GM23338 (cell line): ENCODE results near the gene FOXP1. TPM values are rescaled to one million over a fixed set of nuclear protein-coding genes. Genes with fewer than 3 reads are reported as not detected.

Experiments
- ATAC-seq: fragments of 200-7000 bp; cut with Tn5 transposase; 3 replicates; pipeline ENCODE4 v1.9.1; 2020
- DNase-seq: peaks from one replicate; pipeline ENCODE4 v3.0.0-alpha.2; 2015; ENCODE audit warnings: low spot score
- H2AFZ ChIP-seq: fragments of 200-600 bp; sonication (generic); 2 replicates; pipeline ENCODE4 v1.8.0; 2016; ENCODE audit warnings: antibody characterized with exemption, mild to moderate bottlenecking, moderate library complexity
- H3F3A ChIP-seq: fragments of 200-600 bp; sonication (generic); replicated peaks from 2 replicates; pipeline ENCODE4 v1.8.0; 2017; ENCODE audit warnings: antibody characterized with exemption, mixed run types, low read depth
- H3K27ac ChIP-seq: fragments of 200-600 bp; sonication (generic); 2 replicates; pipeline ENCODE4 v1.6.1; 2016; ENCODE audit warnings: low read depth
- H3K27me3 ChIP-seq: fragments of 200-600 bp; sonication (generic); 2 replicates; pipeline ENCODE4 v1.8.0; 2016; ENCODE audit warnings: mild to moderate bottlenecking, mixed run types, moderate library complexity; ENCODE audit not compliant: insufficient read depth
- H3K36me3 ChIP-seq: fragments of 200-600 bp; sonication (generic); 2 replicates; pipeline ENCODE4 v1.8.0; 2016; ENCODE audit warnings: mild to moderate bottlenecking; ENCODE audit not compliant: insufficient read depth
- H3K4me1 ChIP-seq: fragments of 200-600 bp; sonication (generic); 2 replicates; pipeline ENCODE4 v1.8.0; 2016; ENCODE audit warnings: mild to moderate bottlenecking, moderate library complexity; ENCODE audit not compliant: insufficient read depth
- H3K4me2 ChIP-seq: fragments of 200-600 bp; sonication (generic); 2 replicates; pipeline ENCODE4 v1.7.1; 2017; ENCODE audit warnings: mixed run types
- H3K4me3 ChIP-seq: fragments of 200-600 bp; sonication (generic); 2 replicates; pipeline ENCODE4 v1.6.1; 2016; ENCODE audit warnings: mixed run types
- H3K79me2 ChIP-seq: fragments of 200-600 bp; sonication (generic); replicated peaks from 2 replicates; pipeline ENCODE4 v1.8.0; 2017; ENCODE audit warnings: mild to moderate bottlenecking; ENCODE audit not compliant: insufficient read depth
- H3K9me2 ChIP-seq: fragments of 200-600 bp; sonication (generic); 2 replicates; pipeline ENCODE4 v1.8.0; 2017; ENCODE audit not compliant: insufficient read depth
- H4K20me1 ChIP-seq: fragments of 200-600 bp; sonication (generic); replicated peaks from 2 replicates; pipeline ENCODE4 v1.8.0; 2017; ENCODE audit warnings: mild to moderate bottlenecking; ENCODE audit not compliant: insufficient read depth
- H3K27ac Mint-ChIP-seq: 2 replicates; pipeline ENCODE4 v1.8.0; 2020; ENCODE audit warnings: inconsistent platforms, mild to moderate bottlenecking, moderate library complexity, mixed read lengths
- H3K27me3 Mint-ChIP-seq: 3 replicates; pipeline ENCODE4 v1.8.0; 2022; ENCODE audit warnings: low read depth, mild to moderate bottlenecking, moderate library complexity, mixed read lengths, inconsistent platforms; ENCODE audit not compliant: insufficient read depth, poor library complexity
- H3K36me3 Mint-ChIP-seq: 3 replicates; pipeline ENCODE4 v1.8.0; 2021; ENCODE audit warnings: low read depth, mild to moderate bottlenecking, inconsistent platforms, moderate library complexity, mixed read lengths
- H3K4me1 Mint-ChIP-seq: 3 replicates; pipeline ENCODE4 v1.8.0; 2020; ENCODE audit warnings: mild to moderate bottlenecking, inconsistent platforms, mixed read lengths
- H3K4me3 Mint-ChIP-seq: 3 replicates; pipeline ENCODE4 v1.8.0; 2021; ENCODE audit warnings: moderate library complexity, mild to moderate bottlenecking, inconsistent platforms, mixed read lengths
- H3K9me3 Mint-ChIP-seq: 3 replicates; pipeline ENCODE4 v1.8.0; 2020; ENCODE audit warnings: moderate library complexity, mild to moderate bottlenecking, inconsistent platforms, mixed read lengths
- CREB1 ChIP-seq: fragments of 250-450 bp; sonication (Bioruptor Pico); IDR thresholded peaks from 2 replicates; pipeline ENCODE4 v1.5.0; 2020; ENCODE audit warnings: low read depth, mild to moderate bottlenecking, moderate library complexity
- EZH2 ChIP-seq: fragments of 200-600 bp; sonication (generic); IDR thresholded peaks from one replicate; pipeline ENCODE4 v1.8.0; 2017; ENCODE audit warnings: antibody characterized with exemption, mild to moderate bottlenecking, low read depth; ENCODE audit not compliant: unreplicated experiment
- EZH2phosphoT487 ChIP-seq: fragments of 200-600 bp; sonication (generic); IDR thresholded peaks from one replicate; pipeline ENCODE4 v1.8.1; 2018; ENCODE audit warnings: antibody characterized with exemption; ENCODE audit not compliant: unreplicated experiment
- JUNB ChIP-seq: IDR thresholded peaks from one replicate; pipeline ENCODE4 v1.6.1; 2016; ENCODE audit warnings: antibody characterized with exemption; ENCODE audit not compliant: unreplicated experiment
- NANOG ChIP-seq: IDR thresholded peaks from 2 replicates; pipeline ENCODE4 v1.6.1; 2016; ENCODE audit warnings: antibody characterized with exemption, borderline replicate concordance
- POLR2AphosphoS5 ChIP-seq: IDR thresholded peaks from 2 replicates; pipeline ENCODE4 v1.6.1; 2016; ENCODE audit warnings: antibody characterized with exemption, low read depth
- ZNF331 ChIP-seq: fragments of 250-450 bp; sonication (Bioruptor Pico); IDR thresholded peaks from 2 replicates; pipeline ENCODE4 v1.5.0; 2020; ENCODE audit warnings: low read depth, mild to moderate bottlenecking, moderate library complexity
- polyA plus RNA-seq: library from polyadenylated mRNA; unstranded; fragments of >200 nt; fragmentation: Nextera tagmentation; extraction: Ambion mirVana; gene quantifications from 2 replicates; pipeline ENCODE4 v1.2.1, GENCODE V29; 2016
- total RNA-seq: library from RNA; depleted of rRNA; stranded (reverse); fragments of >200 nt; shearing (Covaris generic); gene quantifications from 2 replicates; pipeline ENCODE4 v1.2.3, GENCODE V29; 2014
- TF ChIP-seq, protein P1 (sequence below), 2 experiments: fragments of 200-600 bp in 1 of 2; sonication (generic) in 1 of 2; conservative IDR thresholded peaks; 2 replicates each; pipeline versions ENCODE4 v1.5.1 to v1.6.1; 2016 to 2017; ENCODE audit warnings: antibody characterized with exemption in 2 of 2, low read depth in 2 of 2, mild to moderate bottlenecking in 2 of 2, moderate library complexity in 1 of 2
- TF ChIP-seq, protein P2 (sequence below): fragments of 250-450 bp; sonication (Bioruptor Pico); IDR thresholded peaks from 2 replicates; pipeline ENCODE4 v1.5.0; 2020; ENCODE audit warnings: mild to moderate bottlenecking, moderate library complexity
- TF ChIP-seq, protein P3 (sequence below): IDR thresholded peaks from one replicate; pipeline ENCODE4 v1.6.1; 2018; ENCODE audit warnings: antibody characterized with exemption; ENCODE audit not compliant: unreplicated experiment

FOXP1 gene
- total and polyA plus RNA-seq, 2 experiments from 2014 or later, result 32.9 to 35.5 TPM

DNA sequence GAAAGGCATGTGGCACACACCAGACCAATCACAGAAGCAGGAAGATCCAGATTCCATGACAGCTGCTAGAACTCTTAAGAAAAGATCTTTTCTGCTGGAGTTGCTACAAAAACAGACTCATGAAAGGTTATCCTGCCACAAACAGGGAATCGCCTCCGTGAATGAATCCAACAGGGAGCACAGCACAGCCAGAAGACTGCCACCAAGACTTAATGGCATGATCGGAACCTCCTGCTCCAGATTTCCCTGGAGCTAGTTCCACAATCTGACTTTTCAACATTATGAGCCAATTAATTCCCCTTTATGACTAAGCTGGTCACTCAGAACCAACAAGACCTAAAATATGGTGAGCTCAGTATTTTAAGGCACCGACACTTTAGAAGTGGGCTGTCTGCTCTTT, 232.5 kb downstream of the FOXP1 start:
- Mint-ChIP-seq H3K27ac (no peak overlapping the region), H3K27me3 (peaks cover 3% of the 10 kb centered on the region), H3K36me3 (no peaks in the 10 kb centered on the region), H3K4me1 (no peaks in the 10 kb centered on the region), H3K9me3 (no peaks in the 10 kb centered on the region), H3K4me3 (no peak overlapping the region)
- no peaks in the 10 kb centered on the region for H3K36me3 ChIP-seq
- TF ChIP-seq, protein P1, sequence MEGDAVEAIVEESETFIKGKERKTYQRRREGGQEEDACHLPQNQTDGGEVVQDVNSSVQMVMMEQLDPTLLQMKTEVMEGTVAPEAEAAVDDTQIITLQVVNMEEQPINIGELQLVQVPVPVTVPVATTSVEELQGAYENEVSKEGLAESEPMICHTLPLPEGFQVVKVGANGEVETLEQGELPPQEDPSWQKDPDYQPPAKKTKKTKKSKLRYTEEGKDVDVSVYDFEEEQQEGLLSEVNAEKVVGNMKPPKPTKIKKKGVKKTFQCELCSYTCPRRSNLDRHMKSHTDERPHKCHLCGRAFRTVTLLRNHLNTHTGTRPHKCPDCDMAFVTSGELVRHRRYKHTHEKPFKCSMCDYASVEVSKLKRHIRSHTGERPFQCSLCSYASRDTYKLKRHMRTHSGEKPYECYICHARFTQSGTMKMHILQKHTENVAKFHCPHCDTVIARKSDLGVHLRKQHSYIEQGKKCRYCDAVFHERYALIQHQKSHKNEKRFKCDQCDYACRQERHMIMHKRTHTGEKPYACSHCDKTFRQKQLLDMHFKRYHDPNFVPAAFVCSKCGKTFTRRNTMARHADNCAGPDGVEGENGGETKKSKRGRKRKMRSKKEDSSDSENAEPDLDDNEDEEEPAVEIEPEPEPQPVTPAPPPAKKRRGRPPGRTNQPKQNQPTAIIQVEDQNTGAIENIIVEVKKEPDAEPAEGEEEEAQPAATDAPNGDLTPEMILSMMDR (conservative IDR thresholded peaks at IDR 0.05; ENCODE audit: low read depth in 2 of 2), result no peak
- TF ChIP-seq ZNF331 (CRISPR knock-in tag), result no peak
- no peaks in the 10 kb centered on the region for H3K27me3 ChIP-seq
- no peaks in the 10 kb centered on the region for H3K79me2 ChIP-seq
- H3K27ac ChIP-seq, result no peak overlapping the region
- ATAC-seq (no peak), DNase-seq (no peak)
- H3K4me1 ChIP-seq, result no peaks in the 10 kb centered on the region
- no peaks in the 10 kb centered on the region for H3F3A ChIP-seq
- H2AFZ ChIP-seq, result no peak overlapping the region
- H3K4me2 ChIP-seq, result no peak overlapping the region
- no peaks in the 10 kb centered on the region for H3K9me2 ChIP-seq
- no peak overlapping the region for H3K4me3 ChIP-seq
- no peaks in the 10 kb centered on the region for H4K20me1 ChIP-seq

DNA sequence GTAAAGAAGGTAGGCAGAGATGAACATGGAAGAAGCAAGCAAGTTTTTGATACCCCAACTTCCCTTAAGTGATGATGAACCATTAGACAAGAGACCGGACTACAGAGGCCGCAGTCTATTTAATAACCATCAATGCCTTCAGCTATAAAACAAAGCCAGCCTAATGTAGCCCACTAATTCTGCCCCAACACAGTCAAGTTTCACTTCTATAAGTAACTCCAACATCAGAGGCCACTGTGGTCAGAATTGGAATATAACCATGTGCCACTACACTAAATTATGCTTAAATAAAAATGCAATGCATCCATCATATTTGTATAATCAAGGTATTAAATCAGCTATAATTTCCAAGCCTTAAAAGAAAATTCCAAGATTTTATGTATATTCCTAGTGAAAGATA, 234.7 kb downstream of the FOXP1 start:
- H3K36me3 Mint-ChIP-seq, result no peaks in the 10 kb centered on the region
- Histone ChIP-seq H3K79me2 (no peaks in the 10 kb centered on the region), H3K9me2 (no peaks in the 10 kb centered on the region), H3K4me2 (no peak overlapping the region), H3K36me3 (no peaks in the 10 kb centered on the region), H3K27ac (no peak overlapping the region), H3K27me3 (no peaks in the 10 kb centered on the region), H4K20me1 (no peaks in the 10 kb centered on the region), H3K4me1 (no peaks in the 10 kb centered on the region), H3K4me3 (no peak overlapping the region), H2AFZ (no peak overlapping the region), H3F3A (no peaks in the 10 kb centered on the region)
- ATAC-seq (no peak), DNase-seq (no peak)
- no peaks in the 10 kb centered on the region for H3K4me1 Mint-ChIP-seq
- no peak overlapping the region for H3K27ac Mint-ChIP-seq
- H3K27me3 Mint-ChIP-seq, result peaks cover 3% of the 10 kb centered on the region
- no peaks in the 10 kb centered on the region for H3K9me3 Mint-ChIP-seq
- H3K4me3 Mint-ChIP-seq, result no peak overlapping the region
- TF ChIP-seq ZNF331 (CRISPR knock-in tag), result no peak
- no peak for TF ChIP-seq EZH2phosphoT487
- no peak for TF ChIP-seq NANOG
- TF ChIP-seq, protein P2, sequence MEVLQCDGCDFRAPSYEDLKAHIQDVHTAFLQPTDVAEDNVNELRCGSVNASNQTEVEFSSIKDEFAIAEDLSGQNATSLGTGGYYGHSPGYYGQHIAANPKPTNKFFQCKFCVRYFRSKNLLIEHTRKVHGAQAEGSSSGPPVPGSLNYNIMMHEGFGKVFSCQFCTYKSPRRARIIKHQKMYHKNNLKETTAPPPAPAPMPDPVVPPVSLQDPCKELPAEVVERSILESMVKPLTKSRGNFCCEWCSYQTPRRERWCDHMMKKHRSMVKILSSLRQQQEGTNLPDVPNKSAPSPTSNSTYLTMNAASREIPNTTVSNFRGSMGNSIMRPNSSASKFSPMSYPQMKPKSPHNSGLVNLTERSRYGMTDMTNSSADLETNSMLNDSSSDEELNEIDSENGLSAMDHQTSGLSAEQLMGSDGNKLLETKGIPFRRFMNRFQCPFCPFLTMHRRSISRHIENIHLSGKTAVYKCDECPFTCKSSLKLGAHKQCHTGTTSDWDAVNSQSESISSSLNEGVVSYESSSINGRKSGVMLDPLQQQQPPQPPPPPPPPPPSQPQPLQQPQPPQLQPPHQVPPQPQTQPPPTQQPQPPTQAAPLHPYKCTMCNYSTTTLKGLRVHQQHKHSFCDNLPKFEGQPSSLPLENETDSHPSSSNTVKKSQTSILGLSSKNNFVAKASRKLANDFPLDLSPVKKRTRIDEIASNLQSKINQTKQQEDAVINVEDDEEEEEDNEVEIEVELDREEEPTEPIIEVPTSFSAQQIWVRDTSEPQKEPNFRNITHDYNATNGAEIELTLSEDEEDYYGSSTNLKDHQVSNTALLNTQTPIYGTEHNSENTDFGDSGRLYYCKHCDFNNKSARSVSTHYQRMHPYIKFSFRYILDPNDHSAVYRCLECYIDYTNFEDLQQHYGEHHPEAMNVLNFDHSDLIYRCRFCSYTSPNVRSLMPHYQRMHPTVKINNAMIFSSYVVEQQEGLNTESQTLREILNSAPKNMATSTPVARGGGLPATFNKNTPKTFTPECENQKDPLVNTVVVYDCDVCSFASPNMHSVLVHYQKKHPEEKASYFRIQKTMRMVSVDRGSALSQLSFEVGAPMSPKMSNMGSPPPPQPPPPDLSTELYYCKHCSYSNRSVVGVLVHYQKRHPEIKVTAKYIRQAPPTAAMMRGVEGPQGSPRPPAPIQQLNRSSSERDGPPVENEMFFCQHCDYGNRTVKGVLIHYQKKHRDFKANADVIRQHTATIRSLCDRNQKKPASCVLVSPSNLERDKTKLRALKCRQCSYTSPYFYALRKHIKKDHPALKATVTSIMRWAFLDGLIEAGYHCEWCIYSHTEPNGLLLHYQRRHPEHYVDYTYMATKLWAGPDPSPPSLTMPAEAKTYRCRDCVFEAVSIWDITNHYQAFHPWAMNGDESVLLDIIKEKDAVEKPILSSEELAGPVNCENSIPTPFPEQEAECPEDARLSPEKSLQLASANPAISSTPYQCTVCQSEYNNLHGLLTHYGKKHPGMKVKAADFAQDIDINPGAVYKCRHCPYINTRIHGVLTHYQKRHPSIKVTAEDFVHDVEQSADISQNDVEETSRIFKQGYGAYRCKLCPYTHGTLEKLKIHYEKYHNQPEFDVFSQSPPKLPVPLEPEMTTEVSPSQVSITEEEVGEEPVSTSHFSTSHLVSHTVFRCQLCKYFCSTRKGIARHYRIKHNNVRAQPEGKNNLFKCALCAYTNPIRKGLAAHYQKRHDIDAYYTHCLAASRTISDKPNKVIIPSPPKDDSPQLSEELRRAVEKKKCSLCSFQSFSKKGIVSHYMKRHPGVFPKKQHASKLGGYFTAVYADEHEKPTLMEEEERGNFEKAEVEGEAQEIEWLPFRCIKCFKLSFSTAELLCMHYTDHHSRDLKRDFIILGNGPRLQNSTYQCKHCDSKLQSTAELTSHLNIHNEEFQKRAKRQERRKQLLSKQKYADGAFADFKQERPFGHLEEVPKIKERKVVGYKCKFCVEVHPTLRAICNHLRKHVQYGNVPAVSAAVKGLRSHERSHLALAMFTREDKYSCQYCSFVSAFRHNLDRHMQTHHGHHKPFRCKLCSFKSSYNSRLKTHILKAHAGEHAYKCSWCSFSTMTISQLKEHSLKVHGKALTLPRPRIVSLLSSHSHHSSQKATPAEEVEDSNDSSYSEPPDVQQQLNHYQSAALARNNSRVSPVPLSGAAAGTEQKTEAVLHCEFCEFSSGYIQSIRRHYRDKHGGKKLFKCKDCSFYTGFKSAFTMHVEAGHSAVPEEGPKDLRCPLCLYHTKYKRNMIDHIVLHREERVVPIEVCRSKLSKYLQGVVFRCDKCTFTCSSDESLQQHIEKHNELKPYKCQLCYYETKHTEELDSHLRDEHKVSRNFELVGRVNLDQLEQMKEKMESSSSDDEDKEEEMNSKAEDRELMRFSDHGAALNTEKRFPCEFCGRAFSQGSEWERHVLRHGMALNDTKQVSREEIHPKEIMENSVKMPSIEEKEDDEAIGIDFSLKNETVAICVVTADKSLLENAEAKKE (CRISPR knock-in tag), result no peak
- TF ChIP-seq EZH2, result no peak
- no peak for TF ChIP-seq CREB1 (CRISPR knock-in tag)
- no peak for TF ChIP-seq JUNB
- TF ChIP-seq POLR2AphosphoS5, result no peak
- TF ChIP-seq, protein P3, sequence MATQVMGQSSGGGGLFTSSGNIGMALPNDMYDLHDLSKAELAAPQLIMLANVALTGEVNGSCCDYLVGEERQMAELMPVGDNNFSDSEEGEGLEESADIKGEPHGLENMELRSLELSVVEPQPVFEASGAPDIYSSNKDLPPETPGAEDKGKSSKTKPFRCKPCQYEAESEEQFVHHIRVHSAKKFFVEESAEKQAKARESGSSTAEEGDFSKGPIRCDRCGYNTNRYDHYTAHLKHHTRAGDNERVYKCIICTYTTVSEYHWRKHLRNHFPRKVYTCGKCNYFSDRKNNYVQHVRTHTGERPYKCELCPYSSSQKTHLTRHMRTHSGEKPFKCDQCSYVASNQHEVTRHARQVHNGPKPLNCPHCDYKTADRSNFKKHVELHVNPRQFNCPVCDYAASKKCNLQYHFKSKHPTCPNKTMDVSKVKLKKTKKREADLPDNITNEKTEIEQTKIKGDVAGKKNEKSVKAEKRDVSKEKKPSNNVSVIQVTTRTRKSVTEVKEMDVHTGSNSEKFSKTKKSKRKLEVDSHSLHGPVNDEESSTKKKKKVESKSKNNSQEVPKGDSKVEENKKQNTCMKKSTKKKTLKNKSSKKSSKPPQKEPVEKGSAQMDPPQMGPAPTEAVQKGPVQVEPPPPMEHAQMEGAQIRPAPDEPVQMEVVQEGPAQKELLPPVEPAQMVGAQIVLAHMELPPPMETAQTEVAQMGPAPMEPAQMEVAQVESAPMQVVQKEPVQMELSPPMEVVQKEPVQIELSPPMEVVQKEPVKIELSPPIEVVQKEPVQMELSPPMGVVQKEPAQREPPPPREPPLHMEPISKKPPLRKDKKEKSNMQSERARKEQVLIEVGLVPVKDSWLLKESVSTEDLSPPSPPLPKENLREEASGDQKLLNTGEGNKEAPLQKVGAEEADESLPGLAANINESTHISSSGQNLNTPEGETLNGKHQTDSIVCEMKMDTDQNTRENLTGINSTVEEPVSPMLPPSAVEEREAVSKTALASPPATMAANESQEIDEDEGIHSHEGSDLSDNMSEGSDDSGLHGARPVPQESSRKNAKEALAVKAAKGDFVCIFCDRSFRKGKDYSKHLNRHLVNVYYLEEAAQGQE, result no peak
